ENCODE data around the gene SUPV3L1. TPM values are rescaled to one million over a fixed set of nuclear protein-coding genes. Genes with fewer than 3 reads are reported as not detected.
"Not testable (repeated sequence)": the region's sequence is repeated elsewhere in the genome, so short reads cannot be mapped to it uniquely, and the experiment has no call there.

The SUPV3L1 gene
- total RNA-seq: 21.3 TPM

DNA sequence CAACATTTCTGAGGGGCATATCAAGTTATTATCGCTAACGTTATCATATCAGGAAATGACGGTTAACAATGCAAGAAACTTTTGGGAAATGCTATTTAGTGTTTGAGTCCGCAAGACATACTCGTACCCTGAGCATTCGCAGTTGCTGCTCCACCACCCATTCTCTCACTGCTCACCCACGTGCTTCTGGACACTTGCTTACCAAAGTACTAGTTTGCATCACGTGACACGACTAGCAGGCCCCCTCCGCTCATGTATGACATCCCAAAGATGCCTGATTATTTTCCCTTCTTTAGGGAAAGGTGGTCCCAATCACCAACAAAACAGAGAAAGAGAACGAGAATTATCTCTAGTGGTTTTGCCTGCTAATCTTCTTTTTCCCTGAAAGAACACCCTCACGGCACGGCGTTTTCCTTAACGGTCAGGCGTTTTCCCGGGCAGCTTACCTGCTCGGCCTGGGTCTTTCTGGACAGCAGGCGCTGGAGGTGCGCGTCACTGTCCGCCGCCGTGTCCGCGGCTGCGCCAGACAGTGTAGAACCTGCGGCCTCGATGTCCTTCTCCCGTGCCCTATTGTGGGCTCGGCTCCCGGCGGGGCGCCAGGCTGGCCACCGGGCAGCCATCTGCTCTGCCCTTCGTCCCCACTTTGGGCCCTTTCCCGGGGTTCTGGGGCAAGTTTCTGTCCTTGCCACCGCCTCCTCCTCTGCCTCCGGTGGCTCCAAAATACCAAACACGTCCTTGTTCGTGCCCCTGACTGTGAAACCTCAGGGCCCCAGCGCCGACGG lies at the start of gene SUPV3L1:
SUPV3L1 (plus strand) TSS at position 492 of the 782 bp plus-strand sequence; CDS start at position 550, 58 bp downstream.
- DNase-seq: peak; percentile 97

GRCh38 chr10:69130251-69130650 lies 49.8 kb upstream of the SUPV3L1 start:
- DNase-seq: no peak

DNA sequence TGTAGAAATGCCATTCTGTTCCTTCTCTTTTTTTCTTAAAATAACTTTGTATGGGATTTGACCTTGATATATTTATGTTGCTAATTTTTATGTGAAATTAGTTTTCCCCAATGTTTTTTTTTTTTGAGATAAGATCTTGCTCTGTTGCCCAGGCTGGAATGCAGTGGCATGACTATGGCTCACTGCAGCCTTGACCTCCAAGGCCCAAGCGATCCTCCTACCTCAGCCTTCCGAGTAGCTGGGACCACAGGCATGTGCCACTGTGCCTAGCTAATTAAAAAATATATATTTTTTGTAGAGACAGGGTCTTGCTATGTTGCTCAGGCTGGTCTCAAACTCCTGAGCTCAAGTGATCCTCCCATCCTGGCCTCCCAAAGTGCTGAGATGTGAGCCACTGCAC lies 40.1 kb upstream of the SUPV3L1 start:
- DNase-seq: no peak

DNA sequence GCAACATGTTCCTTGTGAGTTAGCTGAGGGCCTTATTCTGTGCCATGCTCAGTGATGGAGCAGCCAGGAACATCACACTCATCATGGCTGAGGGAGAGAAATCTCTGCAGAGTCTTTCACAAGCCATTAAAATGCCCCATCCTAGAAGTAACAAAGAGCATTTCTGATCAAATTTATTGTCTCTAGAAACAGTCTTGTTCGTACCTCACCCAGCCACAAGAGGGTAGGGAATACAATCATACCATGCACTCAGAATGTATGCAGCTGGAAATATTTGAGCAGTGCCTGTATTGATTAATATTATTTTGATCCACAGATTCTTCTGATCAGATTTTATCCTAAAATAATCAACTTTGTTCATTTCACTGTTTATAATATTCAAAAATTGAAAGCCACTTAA lies 38.7 kb upstream of the SUPV3L1 start:
- no peak for DNase-seq

DNA sequence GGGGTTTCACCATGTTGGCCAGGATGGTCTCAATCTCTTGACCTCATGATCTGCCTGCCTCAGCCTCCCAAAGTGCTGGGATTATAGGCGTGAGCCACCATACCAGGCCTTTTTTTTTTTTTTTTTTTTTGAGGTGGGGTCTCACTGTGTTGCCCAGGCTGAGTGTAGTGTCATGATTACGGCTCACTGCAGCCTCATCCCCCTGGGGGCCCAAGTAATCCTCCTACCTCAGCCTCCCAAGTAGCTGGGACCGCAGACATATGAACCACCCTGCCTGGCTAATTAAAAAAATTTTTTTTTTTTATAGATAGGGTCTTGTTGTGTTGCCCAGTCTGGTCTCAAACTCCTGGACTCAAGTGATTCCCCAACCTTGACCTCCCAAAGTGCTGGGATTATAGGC lies 38.0 kb upstream of the SUPV3L1 start:
- DNase-seq: not testable (repeated sequence)

- DNase-seq: no peak
Observed at GRCh38 chr10:69142983-69143382, 37.1 kb upstream of the SUPV3L1 start.

GRCh38 chr10:69145329-69145728 lies 34.7 kb upstream of the SUPV3L1 start:
- DNase-seq: no peak

GRCh38 chr10:69145864-69146263 lies 34.2 kb upstream of the SUPV3L1 start:
- DNase-seq: no peak

- no peak for DNase-seq
Observed at GRCh38 chr10:69146759-69147158, 33.3 kb upstream of the SUPV3L1 start.

DNA sequence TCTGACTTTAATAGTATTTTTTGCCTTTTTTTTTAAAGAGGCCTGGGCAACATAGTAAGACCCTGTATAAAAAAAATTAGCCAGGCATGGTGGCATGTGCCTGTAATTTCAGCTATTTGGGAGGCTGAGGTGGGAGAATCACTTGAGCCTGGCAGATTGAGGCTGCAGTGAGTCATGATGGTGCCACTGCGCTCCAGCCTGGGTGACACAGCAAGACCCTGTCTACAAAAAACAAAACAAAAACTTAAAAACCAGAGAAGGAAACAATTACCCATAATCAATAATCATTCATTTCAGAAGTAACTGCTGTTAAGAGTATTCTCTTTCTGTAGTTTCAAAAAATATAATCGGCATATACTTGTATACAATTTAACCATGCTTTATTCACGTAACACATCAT lies 28.1 kb upstream of the SUPV3L1 start:
- no peak for DNase-seq

DNA sequence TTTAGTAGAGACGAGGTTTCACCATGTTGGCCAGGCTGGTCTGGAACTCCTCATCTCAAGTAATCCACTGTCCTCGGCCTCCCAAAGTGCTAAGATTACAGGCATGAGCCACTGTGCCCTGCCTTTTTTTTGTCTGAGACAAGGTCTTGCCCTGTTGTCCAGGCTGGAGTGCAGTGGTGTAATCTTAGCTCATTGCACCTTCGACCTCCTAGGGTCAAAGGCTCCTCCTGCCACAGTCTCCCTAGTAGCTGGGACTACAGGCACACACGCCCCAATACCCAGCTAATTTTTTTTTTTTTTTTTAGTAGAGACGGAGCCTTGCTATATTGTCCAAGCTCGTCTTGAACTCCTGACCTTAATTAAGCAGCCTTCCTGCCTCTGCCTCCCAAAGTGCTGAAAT lies 26.8 kb upstream of the SUPV3L1 start:
- no peak for DNase-seq

- DNase-seq: no peak
Observed at GRCh38 chr10:69160809-69161241, 19.2 kb upstream of the SUPV3L1 start.

GRCh38 chr10:69168493-69168892 lies 11.5 kb upstream of the SUPV3L1 start:
- no peak for DNase-seq

DNA sequence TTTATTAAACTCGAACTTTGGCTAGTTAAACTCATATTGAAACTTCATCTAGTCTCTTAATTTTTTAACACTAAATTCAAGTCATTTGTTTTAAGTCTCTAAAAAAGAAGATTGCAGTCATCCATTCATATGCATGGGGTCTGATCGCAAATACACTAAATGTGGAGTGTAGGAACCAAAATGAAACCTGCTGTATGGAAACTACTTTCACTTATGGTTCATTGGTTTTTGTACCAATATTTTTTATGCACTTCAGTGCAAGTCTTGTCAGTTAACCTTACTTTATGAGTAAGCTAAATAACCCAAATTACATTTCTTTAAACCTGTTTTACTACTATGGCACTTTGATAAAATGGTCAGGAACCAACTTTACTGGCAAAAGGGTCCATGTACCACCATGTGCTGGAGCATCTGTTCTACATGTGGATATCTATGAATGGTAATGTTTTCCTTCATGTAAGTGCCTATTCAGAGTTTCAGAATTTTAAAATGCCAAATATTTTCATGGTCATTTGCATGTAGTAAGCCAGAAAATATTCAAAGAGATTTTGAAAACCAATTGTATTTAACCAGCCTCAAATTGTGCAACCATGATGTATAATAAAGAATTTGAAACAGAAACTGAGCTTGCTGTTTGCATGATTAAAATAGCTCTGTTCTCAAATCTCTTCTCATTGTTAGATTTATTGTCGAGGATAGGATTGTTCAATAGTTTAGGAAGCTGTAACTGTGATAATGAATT lies 7.6 kb upstream of the SUPV3L1 start:
- no peak for DNase-seq

GRCh38 chr10:69175326-69175725 lies 4.7 kb upstream of the SUPV3L1 start:
- DNase-seq: not testable (repeated sequence)

DNA sequence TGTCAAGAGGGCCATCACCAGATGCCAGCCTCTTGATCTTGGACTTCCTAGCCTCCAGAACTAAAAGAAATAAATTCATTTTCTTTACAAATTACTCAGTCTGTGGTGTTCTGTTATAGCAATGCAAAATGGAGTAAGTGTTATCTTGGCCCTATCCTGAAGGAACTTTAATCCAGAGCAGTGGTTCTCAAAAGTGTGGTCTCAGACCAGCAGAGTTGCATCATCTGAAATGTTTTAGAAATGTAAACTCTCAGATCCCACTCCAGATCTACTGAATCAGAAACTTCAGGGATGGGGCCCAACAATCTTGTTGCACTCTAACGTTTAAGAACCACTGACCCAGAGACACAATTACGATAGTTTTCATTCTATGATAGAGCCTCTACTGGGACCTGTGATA lies 3.2 kb upstream of the SUPV3L1 start:
- no peak for DNase-seq

DNA sequence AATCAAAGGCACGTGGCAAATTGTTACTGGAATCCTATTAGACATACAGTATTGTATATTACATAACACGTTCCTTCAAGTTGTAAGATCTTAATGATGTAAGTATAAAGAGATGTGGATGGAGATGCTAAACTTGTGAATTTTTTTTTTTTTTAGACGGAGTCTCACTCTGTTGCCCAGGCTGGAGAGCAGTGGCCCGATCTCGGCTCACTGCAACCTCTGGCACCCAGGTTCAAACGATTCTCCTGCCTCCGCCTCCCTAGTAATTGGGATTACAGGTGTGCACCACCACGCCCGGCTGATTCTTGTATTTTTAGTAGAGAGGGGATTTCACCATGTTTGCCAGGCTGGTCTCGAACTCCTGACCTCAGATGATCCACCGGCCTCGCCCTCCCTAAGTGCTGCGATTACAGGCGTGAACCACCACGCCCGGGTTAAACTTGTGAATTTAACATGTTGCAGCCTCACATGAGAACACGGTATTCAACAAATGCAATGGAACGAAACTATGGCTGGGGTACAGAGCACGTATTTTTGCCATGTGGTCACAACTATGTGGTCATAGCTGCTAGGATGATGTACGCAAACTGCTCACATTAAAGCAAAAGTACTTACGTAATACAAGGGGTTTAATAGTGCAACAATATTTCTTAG lies 818 bp upstream of the SUPV3L1 start:
- no peak for DNase-seq

DNA sequence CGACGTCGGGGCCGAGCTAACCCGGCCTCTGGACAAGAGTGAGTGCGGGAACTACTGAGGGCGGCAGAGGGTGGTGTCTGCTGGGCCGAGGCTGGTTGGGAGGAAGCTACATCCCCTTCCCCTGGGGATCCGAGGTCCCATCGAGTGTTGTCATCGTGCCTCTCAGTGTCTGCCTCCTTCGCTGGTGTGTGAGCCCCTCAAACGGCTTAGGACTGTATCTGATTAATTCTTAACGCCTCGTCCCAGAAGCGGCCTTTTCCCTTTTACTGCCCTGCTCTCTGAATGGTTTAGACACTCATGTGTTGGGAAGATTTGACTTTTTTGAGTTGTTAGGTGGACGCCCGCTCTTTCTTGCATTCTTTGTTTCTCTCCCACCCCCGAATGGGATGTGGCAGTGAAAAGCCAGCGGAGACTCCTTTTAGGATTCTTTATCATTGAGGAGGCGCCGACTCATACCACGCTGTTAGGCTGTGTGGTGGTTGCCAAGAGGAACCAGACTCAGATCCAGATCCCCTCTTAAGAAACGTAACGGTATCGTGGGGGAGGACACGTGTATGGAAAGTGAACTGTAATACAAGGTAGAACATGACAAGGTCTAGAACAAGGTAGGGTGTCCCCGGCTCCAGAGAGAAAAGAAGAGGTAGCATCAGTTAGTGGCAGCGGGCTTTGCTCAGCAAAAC lies 631 bp downstream of the SUPV3L1 start:
- DNase-seq: no peak

DNA sequence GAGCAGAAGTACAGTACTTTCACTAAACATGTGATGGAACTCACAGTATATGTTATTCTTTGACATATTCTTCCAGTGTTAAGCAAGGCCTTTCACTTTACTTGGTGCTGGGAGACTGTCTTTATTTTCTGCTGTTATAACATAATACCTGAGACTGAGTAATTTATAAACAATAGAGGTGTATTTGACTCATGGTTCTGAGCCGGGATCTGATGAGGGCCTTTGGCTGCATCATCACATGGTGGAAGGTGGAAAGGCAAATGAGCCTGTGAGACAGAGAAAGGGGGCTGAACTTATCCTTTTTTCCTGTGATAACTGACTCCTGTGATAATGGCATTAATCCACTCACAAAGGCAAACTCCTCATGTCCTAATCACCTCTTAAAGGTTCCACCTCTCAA lies 1.4 kb downstream of the SUPV3L1 start:
- no peak for DNase-seq

GRCh38 chr10:69182005-69182404 lies 2.0 kb downstream of the SUPV3L1 start:
- DNase-seq: no peak

DNA sequence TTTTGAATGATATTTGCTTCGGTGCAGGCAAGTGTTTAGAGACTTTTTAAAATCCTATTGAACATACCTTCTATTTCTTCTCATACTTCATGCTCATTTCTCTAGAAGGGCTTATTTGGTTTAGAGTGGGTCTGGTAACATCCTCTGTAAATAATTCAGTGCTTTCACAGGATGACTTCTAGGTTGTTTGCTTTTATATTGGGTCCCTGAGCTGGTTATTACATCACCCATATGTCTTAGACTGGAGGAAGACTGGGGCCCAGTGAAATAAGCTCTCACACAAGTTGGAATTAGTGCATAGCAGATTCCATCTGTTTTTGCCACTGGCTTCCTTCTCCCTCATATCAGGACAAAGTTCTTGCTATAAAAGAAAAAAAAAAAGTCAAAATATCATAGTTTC lies 6.5 kb downstream of the SUPV3L1 start:
- DNase-seq: no peak

DNA sequence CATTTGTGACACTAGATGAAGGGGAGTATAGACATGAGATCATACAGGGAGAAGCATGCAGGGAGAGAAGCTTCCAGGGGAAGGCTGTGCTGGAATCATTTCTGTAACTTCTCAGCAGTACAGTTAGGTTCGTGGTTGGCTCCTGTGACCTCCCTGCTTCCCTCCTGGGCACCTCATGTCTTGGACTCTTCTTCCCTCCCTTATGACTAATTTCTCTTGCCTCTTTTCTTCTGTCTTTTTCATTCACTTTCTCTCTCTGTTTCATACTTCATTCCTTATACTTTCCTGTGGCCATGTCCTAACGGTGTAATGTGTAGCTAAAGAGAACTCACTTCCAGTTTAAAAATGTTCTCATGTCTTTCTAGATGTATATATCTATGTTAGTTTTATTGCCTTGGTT lies 21.0 kb downstream of the SUPV3L1 start:
- no peak for DNase-seq

- no peak for DNase-seq
Observed at GRCh38 chr10:69202332-69202731, 22.3 kb downstream of the SUPV3L1 start.

All from skin of body (tissue), 2 donors.